Measurements from ENCODE around the gene TMEM138.

Gene TMEM138

DNA sequence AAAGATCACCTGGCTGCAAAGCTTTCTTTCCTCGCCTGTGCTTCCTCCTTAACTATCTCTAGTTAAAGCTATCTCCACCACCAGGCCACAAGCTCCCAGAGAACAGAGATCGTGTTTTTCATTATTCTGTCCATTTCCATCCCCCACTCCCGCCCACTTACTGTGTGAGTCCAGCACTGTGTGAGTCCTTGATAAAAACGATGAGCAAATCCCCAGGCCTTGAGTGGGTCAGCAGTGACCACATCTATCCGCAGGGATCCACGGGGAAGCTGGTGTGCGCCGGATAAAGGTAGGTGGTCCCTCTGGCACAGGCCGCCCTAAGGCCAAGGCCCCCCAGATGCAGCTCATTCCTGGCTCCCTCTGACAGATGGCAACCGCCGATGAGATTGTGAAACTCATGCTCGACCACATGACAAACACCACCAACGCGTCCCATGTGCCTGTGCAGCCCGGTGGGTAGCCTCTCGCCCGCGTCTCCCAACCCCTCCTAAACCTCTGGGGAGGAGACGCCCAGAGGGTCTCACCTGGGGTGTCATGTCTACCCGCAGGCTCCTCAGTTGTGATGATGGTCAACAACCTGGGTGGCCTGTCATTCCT lies 19.9 kb upstream of the TMEM138 start:
- TF ChIP-seq, protein P1, sequence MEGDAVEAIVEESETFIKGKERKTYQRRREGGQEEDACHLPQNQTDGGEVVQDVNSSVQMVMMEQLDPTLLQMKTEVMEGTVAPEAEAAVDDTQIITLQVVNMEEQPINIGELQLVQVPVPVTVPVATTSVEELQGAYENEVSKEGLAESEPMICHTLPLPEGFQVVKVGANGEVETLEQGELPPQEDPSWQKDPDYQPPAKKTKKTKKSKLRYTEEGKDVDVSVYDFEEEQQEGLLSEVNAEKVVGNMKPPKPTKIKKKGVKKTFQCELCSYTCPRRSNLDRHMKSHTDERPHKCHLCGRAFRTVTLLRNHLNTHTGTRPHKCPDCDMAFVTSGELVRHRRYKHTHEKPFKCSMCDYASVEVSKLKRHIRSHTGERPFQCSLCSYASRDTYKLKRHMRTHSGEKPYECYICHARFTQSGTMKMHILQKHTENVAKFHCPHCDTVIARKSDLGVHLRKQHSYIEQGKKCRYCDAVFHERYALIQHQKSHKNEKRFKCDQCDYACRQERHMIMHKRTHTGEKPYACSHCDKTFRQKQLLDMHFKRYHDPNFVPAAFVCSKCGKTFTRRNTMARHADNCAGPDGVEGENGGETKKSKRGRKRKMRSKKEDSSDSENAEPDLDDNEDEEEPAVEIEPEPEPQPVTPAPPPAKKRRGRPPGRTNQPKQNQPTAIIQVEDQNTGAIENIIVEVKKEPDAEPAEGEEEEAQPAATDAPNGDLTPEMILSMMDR (IDR thresholded peaks at IDR 0.05; ENCODE audit: low read length, missing control alignments), result no peak

DNA sequence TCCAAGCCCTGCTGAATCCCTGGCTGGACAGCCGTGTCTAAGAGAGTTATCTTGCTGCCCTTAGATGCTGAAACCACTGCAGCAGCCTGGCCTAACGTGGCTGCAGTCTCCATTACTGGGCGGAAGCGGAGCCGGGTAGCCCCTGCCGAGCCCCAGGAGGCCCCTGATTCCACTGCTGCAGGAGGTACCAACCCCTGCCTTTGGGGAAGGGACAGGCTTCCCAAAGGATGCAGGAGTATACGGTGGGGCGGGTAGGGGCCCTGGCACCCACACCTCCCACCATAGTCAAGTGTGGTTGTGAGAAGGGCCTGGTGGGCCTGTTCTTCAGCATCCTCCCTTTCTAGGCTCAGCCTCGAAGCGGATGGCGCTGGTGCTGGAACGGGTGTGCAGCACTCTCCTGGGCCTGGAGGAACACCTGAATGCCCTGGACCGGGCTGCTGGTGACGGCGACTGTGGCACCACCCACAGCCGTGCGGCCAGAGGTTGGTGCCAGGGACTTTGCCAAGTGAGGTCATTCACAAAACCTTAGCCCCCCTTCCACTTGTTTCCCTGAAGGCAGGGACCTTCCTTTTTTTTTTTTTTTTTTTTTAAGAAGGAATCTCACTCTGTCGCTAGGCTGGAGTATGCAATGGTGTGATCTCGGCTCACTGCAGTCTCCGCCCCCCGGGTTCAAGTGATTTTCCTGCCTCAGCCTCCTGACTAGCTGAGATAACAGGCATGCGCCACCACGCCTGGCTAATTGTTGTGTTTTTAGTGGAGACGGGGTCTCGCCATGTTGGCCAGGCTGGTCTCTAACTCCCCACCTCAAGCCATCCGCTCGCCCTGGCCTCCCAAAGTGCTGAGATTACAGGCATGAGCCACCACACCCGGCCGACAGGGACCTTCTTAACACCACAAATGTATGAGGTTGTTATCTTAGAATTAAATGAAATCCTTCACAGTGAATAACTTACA lies 18.1 kb upstream of the TMEM138 start:
- no peak for DNase-seq (ENCODE audit: low read depth)
- H3K4me3 ChIP-seq (replicated peaks; ENCODE audit: low read depth, low read length), result no peak overlapping the region
- TF ChIP-seq, protein P1 (IDR thresholded peaks at IDR 0.05; ENCODE audit: low read length, missing control alignments), result no peak

More for the DNA sequence above, 19.9 kb upstream of the TMEM138 start:
- no peak overlapping the region for H3K4me3 ChIP-seq (replicated peaks; ENCODE audit: low read depth, low read length)
- no peak for DNase-seq (ENCODE audit: low read depth)

DNA sequence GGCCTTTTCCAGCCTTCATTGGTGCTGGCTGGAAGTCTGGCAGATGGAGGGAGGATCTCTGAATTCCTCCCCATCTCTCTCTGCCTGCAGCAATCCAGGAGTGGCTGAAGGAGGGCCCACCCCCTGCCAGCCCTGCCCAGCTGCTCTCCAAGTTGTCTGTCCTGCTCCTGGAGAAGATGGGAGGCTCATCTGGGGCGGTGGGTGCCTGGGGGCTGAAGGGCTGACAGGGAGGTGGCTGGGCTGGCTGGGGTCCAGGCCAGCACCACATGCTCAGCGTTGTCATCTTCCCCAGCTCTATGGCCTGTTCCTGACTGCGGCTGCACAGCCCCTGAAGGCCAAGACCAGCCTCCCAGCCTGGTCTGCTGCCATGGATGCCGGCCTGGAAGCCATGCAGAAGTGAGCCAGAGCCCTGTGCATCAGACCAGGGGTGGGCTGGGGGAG lies 17.0 kb upstream of the TMEM138 start:
- TF ChIP-seq, protein P1 (IDR thresholded peaks at IDR 0.05; ENCODE audit: low read length, missing control alignments), result no peak
- no peak for DNase-seq (ENCODE audit: low read depth)
- H3K4me3 ChIP-seq (replicated peaks; ENCODE audit: low read depth, low read length), result no peak overlapping the region

DNA sequence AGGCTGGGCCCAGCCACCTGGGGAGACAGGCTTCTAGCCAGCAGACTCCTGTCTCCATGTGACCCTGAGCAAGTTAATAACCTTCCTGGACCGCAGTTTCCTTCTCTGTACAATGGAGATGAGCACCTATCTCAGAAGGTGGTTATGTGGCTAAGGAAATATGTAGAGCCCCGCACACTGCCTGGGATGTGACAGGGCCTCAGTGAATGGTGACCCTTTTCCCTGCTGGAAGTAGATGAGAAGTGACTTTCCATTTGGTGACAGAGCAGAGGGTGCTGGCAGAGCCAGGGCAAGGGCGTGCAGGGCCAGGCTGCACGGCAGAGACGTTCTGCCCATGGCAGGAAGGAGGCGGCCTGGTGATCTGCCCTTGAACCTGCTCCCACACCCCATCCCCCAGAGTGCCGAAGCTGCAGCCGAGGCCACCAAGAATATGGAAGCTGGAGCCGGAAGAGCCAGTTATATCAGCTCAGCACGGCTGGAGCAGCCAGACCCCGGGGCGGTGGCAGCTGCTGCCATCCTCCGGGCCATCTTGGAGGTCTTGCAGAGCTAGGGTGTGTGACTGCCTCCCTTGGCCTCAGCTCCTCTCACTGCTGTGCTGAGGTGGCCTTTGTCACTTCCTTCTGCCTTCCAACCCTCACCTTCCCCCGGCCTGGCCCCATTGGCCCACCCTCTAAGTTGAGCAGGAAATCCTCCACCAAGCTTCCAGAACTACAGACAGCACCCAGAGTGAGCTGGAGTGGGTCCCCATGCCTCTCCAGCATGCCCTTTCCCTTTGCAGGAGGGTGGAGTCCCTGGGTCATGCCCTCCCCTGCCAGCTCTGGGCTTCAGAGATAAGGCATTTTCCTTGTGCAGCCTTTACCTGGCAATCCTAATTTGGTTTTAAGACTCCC lies 16.0 kb upstream of the TMEM138 start:
- no peak for DNase-seq (ENCODE audit: low read depth)
- H3K4me3 ChIP-seq (replicated peaks; ENCODE audit: low read depth, low read length), result no peak overlapping the region
- TF ChIP-seq, protein P1 (IDR thresholded peaks at IDR 0.05; ENCODE audit: low read length, missing control alignments), result no peak

DNA sequence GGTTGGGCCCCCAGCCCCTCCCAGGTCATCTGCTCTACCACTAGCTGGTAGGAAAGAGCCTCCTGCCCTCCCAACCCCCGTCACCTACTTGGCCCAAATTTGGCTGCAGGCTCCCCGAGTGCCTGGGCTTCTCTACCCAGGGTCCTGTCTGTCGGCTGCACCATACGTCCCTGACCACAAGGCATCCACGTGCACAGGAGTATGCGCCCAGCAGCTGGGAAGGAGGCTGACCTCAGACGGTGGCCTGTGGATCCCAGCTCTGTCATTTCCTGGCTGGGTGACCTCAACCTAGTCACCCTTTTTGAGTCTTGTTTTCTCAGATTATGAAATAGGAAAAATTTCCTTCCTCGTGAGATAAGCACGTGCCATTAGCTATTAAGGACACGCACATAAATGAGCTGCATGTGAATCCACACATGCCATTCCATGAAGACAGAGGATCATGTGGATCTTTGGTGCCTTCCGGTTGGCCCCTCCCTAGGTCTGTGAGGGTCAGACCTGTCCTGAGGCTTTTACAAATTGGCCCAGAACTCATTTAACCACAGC lies 14.2 kb upstream of the TMEM138 start:
- no peak overlapping the region for H3K4me3 ChIP-seq (replicated peaks; ENCODE audit: low read depth, low read length)
- peak; percentile 90 for DNase-seq (ENCODE audit: low read depth)
- TF ChIP-seq, protein P1 (IDR thresholded peaks at IDR 0.05; ENCODE audit: low read length, missing control alignments), result no peak

DNA sequence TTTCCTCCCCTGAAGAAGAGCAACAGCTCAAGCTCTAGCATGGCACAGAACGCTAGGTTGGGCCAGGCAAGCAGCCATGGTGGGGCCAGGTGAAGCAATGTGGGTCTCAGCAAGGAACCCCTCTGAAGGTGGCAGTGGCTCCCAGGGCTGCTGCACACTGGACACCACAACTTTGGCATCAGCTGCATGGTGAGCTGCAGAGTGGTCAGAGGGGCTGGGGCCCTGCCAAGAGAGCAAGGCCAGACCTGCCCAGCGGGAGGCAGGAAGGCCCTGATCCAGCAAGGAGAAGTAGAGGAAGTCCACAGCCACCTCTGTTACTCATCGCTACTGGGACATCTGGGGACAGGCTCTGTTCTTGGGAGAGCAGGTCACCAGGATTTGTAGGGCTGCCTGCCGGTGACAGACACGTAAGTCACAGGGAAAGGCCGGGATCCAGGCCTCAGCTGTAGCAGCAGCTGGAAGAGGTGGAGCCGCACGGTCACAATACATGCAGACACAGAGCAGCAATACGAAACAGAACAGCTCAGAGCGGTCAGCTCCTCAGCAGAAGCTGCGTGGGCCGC lies 12.9 kb upstream of the TMEM138 start:
- no peak overlapping the region for H3K4me3 ChIP-seq (replicated peaks; ENCODE audit: low read depth, low read length)
- DNase-seq (ENCODE audit: low read depth), result no peak
- TF ChIP-seq, protein P1 (IDR thresholded peaks at IDR 0.05; ENCODE audit: low read length, missing control alignments), result no peak
